ENCODE measurements around the gene SEC14L2. TPM values are rescaled to one million over a fixed set of nuclear protein-coding genes. Genes with fewer than 3 reads are reported as not detected.

Gene SEC14L2
- total and polyA plus RNA-seq, 2 donors (not counting 3 experiments of a cell fraction or from before 2014, with no cell fraction given): 22.5 to 28.8 TPM

GRCh38 chr22:30397656-30398635 is 1.1 kb downstream of the SEC14L2 start:
- Histone ChIP-seq H3K9me1 (replicated peaks; ENCODE audit: control insufficient read depth, extremely low read depth, insufficient read depth, low read length) (no peaks in the 10 kb centered on the region), H3K9me3 (replicated peaks; ENCODE audit: control insufficient read depth, insufficient read depth, low read length) (no peaks in the 10 kb centered on the region), H3K4me3 (replicated peaks in 1 of 3; ENCODE audit: insufficient read depth in 1 of 3, low read depth in 1 of 3, low read length in 3 of 3) (peak overlapping the region; percentile 61 to 86 (median 79)), H3K9ac (replicated peaks; ENCODE audit: extremely low read depth, insufficient read depth, low read length) (peak overlapping the region; percentile 25), H3K4me1 (ENCODE audit: control insufficient read depth, extremely low read depth, insufficient read depth, low read length) (peaks cover 16% of the 10 kb centered on the region), H2AFZ (ENCODE audit: low read depth, low read length) (no peak overlapping the region), H3K27ac (ENCODE audit: insufficient read depth, low read depth, low read length) (no peak overlapping the region), H3K79me2 (ENCODE audit: control insufficient read depth, insufficient read depth, low read length) (peaks cover 39% of the 10 kb centered on the region), H4K20me1 (replicated peaks; ENCODE audit: control insufficient read depth, extremely low read depth, insufficient read depth, low read length) (no peaks in the 10 kb centered on the region), H3K27me3 (ENCODE audit: control insufficient read depth in 2 of 2, insufficient read depth in 2 of 2, low read length in 2 of 2) (no peaks in the 10 kb centered on the region), H3K36me3 (ENCODE audit: control insufficient read depth in 2 of 2, extremely low read depth in 1 of 2, insufficient read depth in 2 of 2, low read length in 2 of 2) (peaks cover 0 to 7% of the 10 kb centered on the region in 2 experiments), H3K4me2 (ENCODE audit: insufficient read depth, low read length) (peak overlapping the region; percentile 81)
- no TSS peak for BruUV-seq (replicated peaks)
- CTCF ChIA-PET: interaction anchor here (0.7 to 5.2 kb wide), 10 partner anchors 9 to 110 kb away, joined by 3 to 52 read pairs (median 14); partner anchors contain the start of genes MTFP1 and RNF215
- intact Hi-C loops (cut with micrococcal nuclease) (loop anchor here (1.0 kb wide), 2 partner anchors 22 to 28 kb away; no protein-coding TSS in a partner anchor), dilution Hi-C loops (cut with MboI; ENCODE audit: extremely low pct_ligation_motif_present, low sequenced_read_pairs) (no loop called here)
- DNase-seq (ENCODE audit: low read depth, low spot score) (peak; percentile 20), FAIRE-seq (peak; percentile 62)
- POLR2A ChIA-PET: interaction anchor here (1.0 to 1.8 kb wide), 4 partner anchors 11 to 29 kb away, joined by 4 to 5 read pairs (median 5); no protein-coding TSS in a partner anchor
- TF ChIP-seq MYC (IDR thresholded peaks at IDR 0.05; ENCODE audit: low read depth, low read length) (no peak), POLR2AphosphoS5 (IDR thresholded peaks at IDR 0.05; ENCODE audit: insufficient read depth, low read depth, low read length) (no peak), POLR2A (IDR thresholded peaks at IDR 0.05; ENCODE audit: low read depth, low read length) (no peak), FOS (IDR thresholded peaks at IDR 0.05; ENCODE audit: borderline replicate concordance, insufficient read depth, low read length) (no peak), MAX (IDR thresholded peaks at IDR 0.05; ENCODE audit: insufficient read depth, insufficient read length) (no peak), EZH2 (IDR thresholded peaks at IDR 0.05; ENCODE audit: borderline replicate concordance, low read depth, low read length, severe bottlenecking) (no peak), GATA2 (IDR thresholded peaks at IDR 0.05; ENCODE audit: insufficient read depth, insufficient read length, low read depth, low read length) (no peak), CTCF (IDR thresholded peaks at IDR 0.05; ENCODE audit: extremely low read depth in 1 of 2, insufficient read depth in 1 of 2, low read depth in 1 of 2, low read length in 2 of 2) (no peak), JUN (IDR thresholded peaks at IDR 0.05; ENCODE audit: borderline replicate concordance, insufficient read depth, insufficient read length, low read depth) (no peak)

Measured in endothelial cell of umbilical vein (primary cell).